Spinal cord (tissue), 10 donors: ENCODE measurements around the gene KIF3B. TPM values are rescaled to one million over a fixed set of nuclear protein-coding genes. Genes with fewer than 3 reads are reported as not detected.

Experiments used
- DNase-seq, 6 donors: peaks; one replicate each; pipeline versions ENCODE4 v3.0.0 to v3.0.0-alpha.2; 2013 to 2015; ENCODE audit warnings: low spot score in 6 of 6, low read depth in 4 of 6
- H3K27ac ChIP-seq: one replicate; pipeline ENCODE4 v1.5.1; 2013; ENCODE audit warnings: low read depth, low read length, control low read depth
- H3K27me3 ChIP-seq: one replicate; pipeline ENCODE4 v1.6.1; 2013; ENCODE audit warnings: low read length; ENCODE audit not compliant: control insufficient read depth, insufficient read depth
- H3K36me3 ChIP-seq: one replicate; pipeline ENCODE4 v1.6.1; 2013; ENCODE audit warnings: low read length; ENCODE audit not compliant: control insufficient read depth, insufficient read depth
- H3K4me1 ChIP-seq: one replicate; pipeline ENCODE4 v1.6.1; 2013; ENCODE audit warnings: low read length; ENCODE audit not compliant: control insufficient read depth, insufficient read depth
- H3K4me3 ChIP-seq: one replicate; pipeline ENCODE4 v1.5.1; 2013; ENCODE audit warnings: low read depth, low read length, control low read depth
- H3K9me3 ChIP-seq: one replicate; pipeline ENCODE4 v1.6.1; 2013; ENCODE audit warnings: low read length; ENCODE audit not compliant: control insufficient read depth, insufficient read depth
- WGBS: methylation state at CpG from one replicate; pipeline ENCODE4 v1.1.5; 2013; ENCODE audit warnings: missing lambda C conversion rate; ENCODE audit not compliant: insufficient coverage; 5-methylcytosine and 5-hydroxymethylcytosine counted together
- polyA plus RNA-seq, 2 donors: library from polyadenylated mRNA; unstranded; fragments of 120-200 nt; gene quantifications; one replicate each; pipeline ENCODE4 v1.2.1, GENCODE V29; 2013; ENCODE audit not compliant: insufficient read length in 2 of 2
- total RNA-seq, 2 donors: library from RNA; depleted of rRNA in 1 of 2; stranded (reverse); fragments of 120-200 nt in 1 of 2; fragments of >200 nt in 1 of 2; gene quantifications; one replicate each; pipeline versions ENCODE4 v1.2.3 to v1.2.4, GENCODE V29; 2013 to 2014
- donor health status: healthy.

Gene KIF3B
- total and polyA plus RNA-seq, 4 donors: 54.4 to 75.8 (median 66.9) TPM

DNA sequence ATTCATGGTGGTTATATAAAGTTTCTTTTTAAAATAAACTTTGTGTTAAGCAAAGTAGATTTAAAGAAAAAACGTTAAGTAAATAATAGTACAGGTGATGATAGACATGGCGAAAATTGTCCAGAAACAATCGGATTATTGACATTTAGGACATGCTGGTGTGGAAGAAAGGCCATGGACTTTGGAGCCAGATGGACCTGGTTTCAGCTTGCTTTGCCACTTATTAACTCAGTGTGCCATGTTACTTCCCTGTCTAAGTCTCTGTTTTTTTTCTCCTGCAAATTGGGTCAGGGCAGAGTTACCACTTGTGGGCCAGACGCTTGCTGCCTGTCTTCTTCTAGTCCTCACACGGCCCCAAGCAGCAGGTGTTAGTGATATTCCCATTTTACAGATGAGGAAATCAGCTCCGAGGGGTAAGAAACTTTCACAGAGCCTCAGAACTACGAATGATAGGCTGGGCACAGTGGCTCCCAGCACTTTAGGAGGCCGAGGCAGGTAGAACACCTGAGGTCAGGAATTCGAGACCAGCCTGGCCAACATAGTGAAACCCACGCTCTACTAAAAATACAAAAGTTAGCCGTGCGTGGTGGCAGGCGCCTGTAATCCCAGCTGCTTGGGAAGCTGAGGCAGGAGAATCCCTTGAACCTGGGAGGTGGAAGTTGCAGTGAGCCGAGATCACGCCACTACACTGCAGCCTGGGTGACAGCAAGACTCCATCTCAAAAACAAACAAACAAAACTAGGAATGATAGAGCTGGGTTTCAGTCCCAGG is 12.4 kb downstream of the KIF3B start:
- DNase-seq: no peak
- 98% methylated on average over 15 of the region's 15 CpGs for WGBS
- H3K27me3 ChIP-seq: no peaks in the 10 kb centered on the region
- H3K4me1 ChIP-seq: no peaks in the 10 kb centered on the region
- H3K36me3 ChIP-seq: no peaks in the 10 kb centered on the region
- H3K9me3 ChIP-seq: no peaks in the 10 kb centered on the region
- no peak overlapping the region for H3K27ac ChIP-seq
- H3K4me3 ChIP-seq: no peak overlapping the region

DNA sequence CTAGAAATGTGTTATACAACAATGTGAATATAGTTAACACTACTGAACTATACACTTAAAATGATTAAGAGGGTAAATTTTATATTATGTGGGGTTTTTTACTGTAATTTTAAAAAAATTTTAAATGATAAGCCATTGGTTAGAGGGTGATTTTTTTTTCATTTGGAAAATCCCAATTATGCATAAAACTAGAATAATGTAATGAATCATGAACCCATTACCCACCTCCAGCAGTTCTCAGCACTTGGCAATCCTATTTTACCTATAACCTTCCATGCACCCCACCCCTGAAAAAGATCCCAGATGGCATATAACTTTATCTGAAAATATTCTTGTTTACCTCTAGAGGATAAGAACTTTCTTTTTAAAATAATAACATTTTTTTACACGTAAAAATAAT is 13.7 kb downstream of the KIF3B start:
- no peaks in the 10 kb centered on the region for H3K27me3 ChIP-seq
- H3K4me1 ChIP-seq: peaks cover 1% of the 10 kb centered on the region
- no peak overlapping the region for H3K4me3 ChIP-seq
- DNase-seq: no peak
- no CpG with 5 or more reads among the region's 1 CpG for whole genome bisulfite sequencing
- H3K36me3 ChIP-seq: no peaks in the 10 kb centered on the region
- H3K27ac ChIP-seq: no peak overlapping the region
- no peaks in the 10 kb centered on the region for H3K9me3 ChIP-seq

DNA sequence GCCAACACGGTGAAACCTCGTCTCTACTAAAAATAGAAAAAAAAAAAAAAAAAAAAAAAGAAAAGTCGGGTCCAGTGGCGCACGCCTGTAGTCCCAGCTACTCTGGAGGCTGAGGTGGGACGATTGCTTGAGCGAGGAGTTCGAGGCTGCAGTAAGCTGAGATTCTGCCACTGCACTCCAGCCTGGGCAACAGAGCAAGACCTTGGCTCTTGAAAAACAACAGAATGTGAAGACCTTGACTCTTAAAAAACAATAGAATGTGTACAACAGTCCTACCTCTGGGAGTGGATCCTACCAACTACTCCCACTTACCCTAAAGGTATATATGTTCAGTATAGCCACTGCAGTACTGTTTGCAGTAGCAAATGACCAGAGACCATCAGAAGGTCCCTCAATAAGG is 15.1 kb downstream of the KIF3B start:
- Histone ChIP-seq H3K36me3 (no peaks in the 10 kb centered on the region), H3K27me3 (no peaks in the 10 kb centered on the region), H3K27ac (no peak overlapping the region), H3K4me3 (no peak overlapping the region), H3K9me3 (no peaks in the 10 kb centered on the region), H3K4me1 (peaks cover 4% of the 10 kb centered on the region)
- 100% methylated on average over 7 of the region's 8 CpGs for WGBS
- no peak for DNase-seq

DNA sequence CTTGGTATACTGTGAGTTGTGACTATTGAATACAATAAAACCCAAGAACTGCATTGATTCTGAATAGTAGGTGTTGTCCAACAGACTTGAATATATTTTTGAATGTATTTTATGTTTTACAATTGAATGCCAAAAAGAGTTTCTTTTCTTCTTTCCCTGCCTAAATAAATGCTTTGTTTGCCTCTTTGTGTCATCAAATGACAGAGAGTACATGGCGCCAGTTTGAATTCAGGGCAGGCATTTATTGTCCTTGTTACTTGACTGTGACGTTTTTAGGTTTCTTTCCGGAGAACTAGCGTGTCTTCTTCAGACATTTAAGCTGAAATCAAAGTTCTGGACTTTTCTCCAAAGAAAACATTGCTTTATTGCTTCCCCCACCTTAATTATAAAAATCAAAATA is 16.6 kb downstream of the KIF3B start:
- no peak overlapping the region for H3K4me3 ChIP-seq
- peaks cover 4% of the 10 kb centered on the region for H3K4me1 ChIP-seq
- H3K27ac ChIP-seq: no peak overlapping the region
- H3K9me3 ChIP-seq: no peaks in the 10 kb centered on the region
- no peaks in the 10 kb centered on the region for H3K36me3 ChIP-seq
- no peaks in the 10 kb centered on the region for H3K27me3 ChIP-seq
- WGBS: 80% methylated on average over 1 of the region's 4 CpGs
- DNase-seq: no peak

DNA sequence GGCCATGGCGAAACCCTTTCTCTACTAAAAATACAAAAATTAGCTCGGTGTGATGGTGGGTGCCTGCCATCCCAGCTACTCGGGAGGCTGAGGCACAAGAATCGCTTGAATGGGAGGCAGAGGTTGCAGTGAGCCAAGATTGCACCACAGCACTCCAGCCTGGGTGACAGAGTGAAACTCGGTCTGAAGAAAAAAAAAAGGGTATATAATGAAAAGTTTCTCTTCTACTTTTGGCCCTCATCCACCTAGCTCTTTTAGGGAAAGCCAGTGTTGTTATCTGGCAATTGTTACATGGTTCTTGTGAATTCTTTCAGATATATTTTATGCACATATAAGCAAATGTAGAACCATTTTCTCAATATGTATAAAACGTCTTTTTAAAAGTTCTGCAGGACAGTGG is 19.0 kb downstream of the KIF3B start:
- no peaks in the 10 kb centered on the region for H3K9me3 ChIP-seq
- no CpG with 5 or more reads among the region's 6 CpGs for WGBS
- H3K27ac ChIP-seq: no peak overlapping the region
- H3K4me3 ChIP-seq: no peak overlapping the region
- H3K27me3 ChIP-seq: no peaks in the 10 kb centered on the region
- no peaks in the 10 kb centered on the region for H3K36me3 ChIP-seq
- peaks cover 4% of the 10 kb centered on the region for H3K4me1 ChIP-seq
- DNase-seq: no peak

DNA sequence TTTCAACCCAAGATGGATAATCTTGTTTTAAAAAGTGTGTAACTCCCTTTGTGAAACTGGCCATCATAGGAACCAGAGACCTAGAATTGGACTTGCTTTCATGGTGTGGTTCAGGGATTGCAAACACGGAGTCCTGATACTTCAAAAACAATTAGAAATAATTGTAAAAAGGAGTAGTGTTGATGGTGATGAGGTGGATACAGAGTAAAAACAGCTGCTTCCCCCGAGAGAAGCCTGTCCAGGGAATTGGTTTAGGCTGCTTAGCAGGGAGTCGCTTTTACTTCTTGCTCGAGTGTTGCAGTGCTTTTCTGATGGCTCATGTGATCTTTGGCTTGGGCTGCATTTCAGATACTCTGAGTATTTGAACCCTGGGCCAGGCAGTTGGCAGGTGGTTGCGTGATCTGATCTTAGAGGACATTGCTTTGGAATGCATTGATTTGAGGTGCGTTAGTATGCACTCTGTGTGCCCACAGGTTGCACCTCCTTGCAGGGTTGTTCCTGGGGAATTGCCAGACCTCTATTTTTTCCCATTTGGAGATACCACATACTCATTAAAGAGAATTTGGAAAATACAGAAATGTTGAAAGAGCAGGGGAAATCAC is 19.5 kb downstream of the KIF3B start:
- DNase-seq: no peak
- Histone ChIP-seq H3K27me3 (no peaks in the 10 kb centered on the region), H3K36me3 (no peaks in the 10 kb centered on the region), H3K4me3 (no peak overlapping the region), H3K27ac (no peak overlapping the region), H3K9me3 (no peaks in the 10 kb centered on the region), H3K4me1 (peaks cover 4% of the 10 kb centered on the region)
- WGBS: 41% methylated on average over 4 of the region's 6 CpGs

DNA sequence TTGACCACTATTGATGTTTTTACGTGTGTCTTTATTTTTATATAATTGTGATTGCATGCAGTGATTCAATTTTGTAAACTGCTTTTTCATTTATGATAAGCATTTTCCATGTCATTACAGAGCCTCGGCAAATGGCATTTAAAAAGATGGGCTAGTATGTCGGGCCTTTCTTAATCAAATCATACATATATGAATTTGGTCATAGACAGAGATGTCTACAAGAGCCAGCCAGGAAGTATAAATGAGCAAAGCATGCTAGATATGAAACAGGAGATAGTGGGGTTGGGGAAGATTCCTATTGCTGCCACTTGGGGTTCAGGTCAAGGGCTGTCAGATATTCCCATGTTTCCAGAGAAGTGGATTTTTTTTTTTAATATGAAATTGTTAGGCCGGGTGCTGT is 20.0 kb downstream of the KIF3B start:
- no peak overlapping the region for H3K4me3 ChIP-seq
- no peak for DNase-seq
- no peaks in the 10 kb centered on the region for H3K27me3 ChIP-seq
- H3K27ac ChIP-seq: no peak overlapping the region
- peaks cover 4% of the 10 kb centered on the region for H3K4me1 ChIP-seq
- 100% methylated on average over 1 of the region's 4 CpGs for WGBS
- H3K36me3 ChIP-seq: no peaks in the 10 kb centered on the region
- H3K9me3 ChIP-seq: no peaks in the 10 kb centered on the region

DNA sequence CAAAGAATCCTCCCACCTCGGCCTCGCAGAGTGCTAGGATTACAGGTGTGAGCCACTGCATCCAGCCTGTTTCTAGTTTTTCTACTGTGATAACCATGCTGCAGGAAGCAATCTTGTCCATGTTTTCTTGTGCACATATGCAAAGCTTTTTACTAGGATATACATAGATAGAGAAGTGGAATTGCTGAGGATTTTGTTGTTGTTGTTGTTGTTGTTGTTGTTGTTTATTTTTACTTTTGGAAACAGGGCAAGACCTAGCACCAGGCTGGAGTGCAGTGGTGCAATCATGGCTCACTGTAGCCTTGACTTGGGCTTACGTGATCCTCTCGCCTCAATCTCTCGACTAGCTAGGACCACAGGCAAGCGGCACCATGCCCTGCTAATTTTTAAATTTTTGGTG is 23.2 kb downstream of the KIF3B start:
- no peak for DNase-seq
- Histone ChIP-seq H3K36me3 (no peaks in the 10 kb centered on the region), H3K9me3 (no peaks in the 10 kb centered on the region), H3K4me1 (peaks cover 7% of the 10 kb centered on the region), H3K4me3 (no peak overlapping the region), H3K27ac (no peak overlapping the region), H3K27me3 (no peaks in the 10 kb centered on the region)
- 96% methylated on average over 4 of the region's 6 CpGs for WGBS

DNA sequence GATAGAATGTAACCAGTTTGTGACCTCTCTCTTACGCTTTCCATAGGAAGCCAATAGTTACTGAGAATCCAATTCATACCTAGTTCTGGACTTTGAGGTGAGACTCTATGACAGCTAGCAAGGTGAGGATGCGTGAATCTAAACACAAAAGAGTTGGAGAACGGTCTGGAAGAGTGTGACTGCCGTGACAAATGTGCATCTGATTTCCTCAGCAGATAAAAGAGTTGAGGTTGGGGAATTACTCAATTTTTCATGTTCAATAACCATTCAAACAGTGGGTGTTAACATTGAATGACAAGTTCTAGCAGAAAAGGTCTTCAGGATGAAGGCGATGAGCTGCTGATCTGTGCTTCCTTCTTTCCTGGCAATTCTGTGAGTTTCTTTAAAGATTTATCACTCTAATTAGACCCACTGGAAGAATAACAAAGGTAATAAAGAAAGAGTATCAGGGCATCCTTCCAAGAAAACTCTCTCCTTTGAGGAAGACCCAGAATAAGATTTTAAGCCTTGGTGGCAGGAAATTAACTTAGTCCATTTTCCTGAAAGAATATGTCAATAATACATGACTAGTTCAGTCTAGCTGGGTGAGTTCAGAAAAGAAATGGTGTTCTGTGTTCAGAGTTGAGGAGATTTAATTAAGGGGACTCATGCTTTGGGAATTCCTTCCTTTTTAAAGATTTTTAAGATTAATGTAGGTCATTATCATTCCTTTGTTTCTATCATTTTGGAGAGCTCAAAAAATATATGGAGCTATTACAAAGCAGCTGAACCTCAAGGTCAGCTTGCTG is 24.5 kb downstream of the KIF3B start:
- Histone ChIP-seq H3K27me3 (no peaks in the 10 kb centered on the region), H3K4me1 (peaks cover 3% of the 10 kb centered on the region), H3K27ac (no peak overlapping the region), H3K4me3 (no peak overlapping the region), H3K36me3 (no peaks in the 10 kb centered on the region), H3K9me3 (no peaks in the 10 kb centered on the region)
- WGBS: no CpG with 5 or more reads among the region's 5 CpGs
- DNase-seq: peak in 3 of 6 donors; percentile 25 to 85 (median 27)
